GM18870 (cell line): ENCODE results near the gene LCP1.
"Not testable (repeated sequence)": the region's sequence is repeated elsewhere in the genome, so short reads cannot be mapped to it uniquely, and the experiment has no call there.

Experiments
- ATAC-seq: cut with Tn5 transposase; IDR thresholded peaks from one replicate; pipeline ENCODE4 v1.9.1; 2021; ENCODE audit warnings: moderate library complexity; ENCODE audit not compliant: unreplicated experiment

The LCP1 gene

GRCh38 chr13:46162741-46163140 is 19.2 kb downstream of the LCP1 start:
- ATAC-seq = not testable (repeated sequence)

GRCh38 chr13:46160471-46161066 is 21.4 kb downstream of the LCP1 start:
- ATAC-seq = peak; percentile 49

- ATAC-seq = no peak
These were observed 21.9 kb downstream of the LCP1 start for GRCh38 chr13:46160065-46160464.

GRCh38 chr13:46158983-46159382 is 23.0 kb downstream of the LCP1 start:
- no peak for ATAC-seq

GRCh38 chr13:46158222-46158621 is 23.8 kb downstream of the LCP1 start:
- ATAC-seq = no peak

GRCh38 chr13:46154136-46154801 is 27.7 kb downstream of the LCP1 start:
- ATAC-seq = no peak

GRCh38 chr13:46152627-46153328 is 29.2 kb downstream of the LCP1 start:
- ATAC-seq = no peak

GRCh38 chr13:46150134-46150693 is 31.8 kb downstream of the LCP1 start:
- ATAC-seq = no peak

GRCh38 chr13:46149272-46150133 is 32.5 kb downstream of the LCP1 start:
- ATAC-seq = no peak

GRCh38 chr13:46146898-46147297 is 35.1 kb downstream of the LCP1 start:
- ATAC-seq = no peak

- ATAC-seq = no peak
These were observed 36.0 kb downstream of the LCP1 start for GRCh38 chr13:46145950-46146349.

GRCh38 chr13:46145135-46145534 is 36.8 kb downstream of the LCP1 start:
- ATAC-seq = no peak

- no peak for ATAC-seq
These were observed 38.7 kb downstream of the LCP1 start for GRCh38 chr13:46143184-46143701.

GRCh38 chr13:46142776-46143175 is 39.2 kb downstream of the LCP1 start:
- ATAC-seq = no peak

GRCh38 chr13:46140044-46140443 is 41.9 kb downstream of the LCP1 start:
- no peak for ATAC-seq

- ATAC-seq = no peak
These were observed 44.2 kb downstream of the LCP1 start for GRCh38 chr13:46137627-46138317.

- no peak for ATAC-seq
These were observed 45.3 kb downstream of the LCP1 start for GRCh38 chr13:46136688-46137087.

- no peak for ATAC-seq
These were observed 46.9 kb downstream of the LCP1 start for GRCh38 chr13:46134961-46135522.

GRCh38 chr13:46134494-46134893 is 47.5 kb downstream of the LCP1 start:
- ATAC-seq = no peak

- no peak for ATAC-seq
These were observed 49.9 kb downstream of the LCP1 start for GRCh38 chr13:46132109-46132508.
